Fibroblast of lung (primary cell): ENCODE results near the gene RNPEPL1. TPM values are rescaled to one million over a fixed set of nuclear protein-coding genes. Genes with fewer than 3 reads are reported as not detected.

Experiments used
- DNase-seq, 2 donors: peaks; one replicate each; pipeline versions ENCODE4 v3.0.0 to v3.0.0-alpha.2; 2010; ENCODE audit warnings: low read depth in 2 of 2
- H2AFZ ChIP-seq: 2 replicates; pipeline ENCODE4 v1.5.1; 2012; ENCODE audit warnings: low read length, control low read depth, inconsistent platforms
- H3K27ac ChIP-seq: 2 replicates; pipeline ENCODE4 v1.5.1; 2011; ENCODE audit warnings: low read length, control low read depth; ENCODE audit not compliant: insufficient read depth
- H3K27me3 ChIP-seq: 2 replicates; pipeline ENCODE4 v1.5.1; 2011; ENCODE audit warnings: mild to moderate bottlenecking, low read length; ENCODE audit not compliant: control insufficient read depth, insufficient read depth
- H3K36me3 ChIP-seq: 2 replicates; pipeline ENCODE4 v1.5.1; 2011; ENCODE audit warnings: low read length; ENCODE audit not compliant: control insufficient read depth, insufficient read depth
- H3K4me1 ChIP-seq: 2 replicates; pipeline ENCODE4 v1.5.1; 2011; ENCODE audit warnings: low read length; ENCODE audit not compliant: control insufficient read depth, insufficient read depth; ENCODE audit errors: extremely low read depth
- H3K4me2 ChIP-seq: 2 replicates; pipeline ENCODE4 v1.5.1; 2011; ENCODE audit warnings: low read length, control low read depth; ENCODE audit not compliant: insufficient read depth; ENCODE audit errors: extremely low read depth
- H3K4me3 ChIP-seq, 4 experiments: fragments of 200-600 bp in 1 of 4; sonication (generic) in 1 of 4; replicated peaks in 1 of 4; 2 replicates each; pipeline ENCODE4 v1.5.1; 2011 to 2016; ENCODE audit warnings: low read length in 4 of 4, low read depth in 3 of 4, mild to moderate bottlenecking in 3 of 4, control low read depth in 2 of 4, inconsistent platforms in 1 of 4, mixed read lengths in 1 of 4; ENCODE audit not compliant: insufficient read depth in 1 of 4; ENCODE audit errors: control extremely low read depth in 1 of 4
- H3K79me2 ChIP-seq: 2 replicates; pipeline ENCODE4 v1.5.1; 2012; ENCODE audit warnings: mild to moderate bottlenecking, low read length, inconsistent platforms; ENCODE audit not compliant: control insufficient read depth, insufficient read depth
- H3K9ac ChIP-seq: 2 replicates; pipeline ENCODE4 v1.5.1; 2011; ENCODE audit warnings: mild to moderate bottlenecking, low read length, control low read depth; ENCODE audit not compliant: insufficient read depth
- H3K9me3 ChIP-seq: 2 replicates; pipeline ENCODE4 v1.5.1; 2012; ENCODE audit warnings: low read depth, low read length; ENCODE audit not compliant: control insufficient read depth, insufficient read depth
- H4K20me1 ChIP-seq: 2 replicates; pipeline ENCODE4 v1.5.1; 2011; ENCODE audit warnings: low read length; ENCODE audit not compliant: control insufficient read depth, insufficient read depth; ENCODE audit errors: extremely low read depth
- EZH2 ChIP-seq: IDR thresholded peaks from 2 replicates; pipeline ENCODE4 v1.5.1; 2012; ENCODE audit warnings: low read length, control low read depth, mild to moderate bottlenecking; ENCODE audit errors: missing control alignments
- polyA plus RNA-seq, 2 donors: library from polyadenylated mRNA; depleted of rRNA in 1 of 2; stranded (reverse) in 1 of 2; unstranded in 1 of 2; fragments of >200 nt; gene quantifications; 2 replicates each; pipeline ENCODE4 v1.2.1, GENCODE V29; 2011 to 2012; ENCODE audit warnings: missing spikeins in 1 of 2
- total RNA-seq: library from RNA; depleted of rRNA; stranded (reverse); fragments of >200 nt; gene quantifications from 2 replicates; pipeline ENCODE4 v1.2.1, GENCODE V29; 2014
- TF ChIP-seq, protein P1 (sequence below), 2 donors: IDR thresholded peaks in 1 of 2; conservative IDR thresholded peaks in 1 of 2; 1 replicate in 1 of 2; 2 replicates in 1 of 2; pipeline ENCODE4 v1.5.1; 2011 to 2012; ENCODE audit warnings: low read length in 2 of 2, control low read depth in 1 of 2, inconsistent platforms in 1 of 2, low read depth in 1 of 2, mild to moderate bottlenecking in 1 of 2

RNPEPL1 gene
- total and polyA plus RNA-seq, 2 donors (not counting 1 experiment from before 2014, with no cell fraction given), result 7.9 to 20.6 TPM

DNA sequence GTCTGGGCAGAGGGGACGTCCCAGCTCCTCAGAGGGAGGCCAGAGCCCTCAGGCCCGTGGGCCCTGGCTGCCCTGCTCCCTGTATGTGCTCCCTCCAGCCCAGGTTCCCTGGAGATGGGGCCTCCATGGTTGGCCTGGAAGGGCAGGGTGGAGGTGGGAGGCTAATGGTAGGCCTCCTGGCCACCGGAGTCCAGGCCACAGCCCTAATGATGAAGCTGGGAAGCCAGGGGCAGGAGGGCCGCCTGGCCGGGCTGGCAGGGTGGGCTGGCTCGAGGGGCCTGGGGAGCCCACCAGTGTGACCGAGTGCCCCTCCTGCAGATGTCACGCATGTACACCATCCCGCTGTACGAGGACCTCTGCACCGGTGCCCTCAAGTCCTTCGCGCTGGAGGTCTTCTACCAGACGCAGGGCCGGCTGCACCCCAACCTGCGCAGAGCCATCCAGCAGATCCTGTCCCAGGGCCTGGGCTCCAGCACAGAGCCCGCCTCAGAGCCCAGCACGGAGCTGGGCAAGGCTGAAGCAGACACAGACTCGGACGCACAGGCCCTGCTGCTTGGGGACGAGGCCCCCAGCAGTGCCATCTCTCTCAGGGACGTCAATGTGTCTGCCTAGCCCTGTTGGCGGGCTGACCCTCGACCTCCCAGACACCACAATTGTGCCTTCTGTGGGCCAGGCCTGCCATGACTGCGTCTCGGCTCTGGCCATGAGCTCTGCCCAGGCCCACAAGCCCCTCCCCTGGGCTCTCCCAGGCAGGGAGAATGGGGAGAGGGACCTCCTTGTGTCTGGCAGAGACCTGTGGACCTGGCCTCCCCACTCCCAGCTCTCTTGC, 9.2 kb downstream of the RNPEPL1 start:
- Histone ChIP-seq H3K4me2 (no peak overlapping the region), H3K4me3 (no peak overlapping the region), H3K36me3 (peaks cover 5% of the 10 kb centered on the region), H3K27ac (no peak overlapping the region), H3K79me2 (peaks cover 11% of the 10 kb centered on the region), H3K9me3 (no peaks in the 10 kb centered on the region), H2AFZ (no peak overlapping the region), H4K20me1 (no peaks in the 10 kb centered on the region), H3K4me1 (peaks cover 6% of the 10 kb centered on the region), H3K27me3 (no peaks in the 10 kb centered on the region), H3K9ac (no peak overlapping the region)
- DNase-seq, result no peak
- no peak for TF ChIP-seq EZH2
- TF ChIP-seq, protein P1, sequence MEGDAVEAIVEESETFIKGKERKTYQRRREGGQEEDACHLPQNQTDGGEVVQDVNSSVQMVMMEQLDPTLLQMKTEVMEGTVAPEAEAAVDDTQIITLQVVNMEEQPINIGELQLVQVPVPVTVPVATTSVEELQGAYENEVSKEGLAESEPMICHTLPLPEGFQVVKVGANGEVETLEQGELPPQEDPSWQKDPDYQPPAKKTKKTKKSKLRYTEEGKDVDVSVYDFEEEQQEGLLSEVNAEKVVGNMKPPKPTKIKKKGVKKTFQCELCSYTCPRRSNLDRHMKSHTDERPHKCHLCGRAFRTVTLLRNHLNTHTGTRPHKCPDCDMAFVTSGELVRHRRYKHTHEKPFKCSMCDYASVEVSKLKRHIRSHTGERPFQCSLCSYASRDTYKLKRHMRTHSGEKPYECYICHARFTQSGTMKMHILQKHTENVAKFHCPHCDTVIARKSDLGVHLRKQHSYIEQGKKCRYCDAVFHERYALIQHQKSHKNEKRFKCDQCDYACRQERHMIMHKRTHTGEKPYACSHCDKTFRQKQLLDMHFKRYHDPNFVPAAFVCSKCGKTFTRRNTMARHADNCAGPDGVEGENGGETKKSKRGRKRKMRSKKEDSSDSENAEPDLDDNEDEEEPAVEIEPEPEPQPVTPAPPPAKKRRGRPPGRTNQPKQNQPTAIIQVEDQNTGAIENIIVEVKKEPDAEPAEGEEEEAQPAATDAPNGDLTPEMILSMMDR (conservative IDR thresholded peaks at IDR 0.05 in 1 of 2, IDR thresholded peaks at IDR 0.05 in 1 of 2; ENCODE audit: low read depth in 1 of 2, low read length in 2 of 2), result no peak

DNA sequence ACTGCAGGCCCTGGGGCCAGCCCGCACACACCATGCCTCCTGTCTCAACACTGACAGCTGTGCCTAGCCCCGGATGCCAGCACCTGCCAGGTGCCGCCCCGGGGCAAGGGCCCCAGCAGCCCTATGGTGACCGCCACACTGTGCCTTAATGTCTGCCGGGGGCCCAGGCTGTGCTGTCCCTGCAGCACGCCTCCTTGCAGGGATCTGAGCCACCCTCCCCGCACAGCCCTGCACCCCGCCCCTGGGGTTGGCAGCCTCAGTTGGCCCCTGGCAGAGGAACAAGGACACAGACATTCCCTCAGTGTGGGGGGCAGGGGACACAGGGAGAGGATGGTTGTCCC, 9.8 kb downstream of the RNPEPL1 start:
- Histone ChIP-seq H3K27ac (no peak overlapping the region), H3K4me1 (peaks cover 6% of the 10 kb centered on the region), H3K36me3 (peaks cover 5% of the 10 kb centered on the region), H3K79me2 (peaks cover 15% of the 10 kb centered on the region), H3K4me3 (no peak overlapping the region), H4K20me1 (no peaks in the 10 kb centered on the region), H2AFZ (no peak overlapping the region), H3K9me3 (no peaks in the 10 kb centered on the region), H3K27me3 (no peaks in the 10 kb centered on the region), H3K9ac (no peak overlapping the region), H3K4me2 (no peak overlapping the region)
- no peak for DNase-seq
- TF ChIP-seq, protein P1 (conservative IDR thresholded peaks at IDR 0.05 in 1 of 2, IDR thresholded peaks at IDR 0.05 in 1 of 2; ENCODE audit: low read depth in 1 of 2, low read length in 2 of 2), result no peak
- no peak for TF ChIP-seq EZH2

DNA sequence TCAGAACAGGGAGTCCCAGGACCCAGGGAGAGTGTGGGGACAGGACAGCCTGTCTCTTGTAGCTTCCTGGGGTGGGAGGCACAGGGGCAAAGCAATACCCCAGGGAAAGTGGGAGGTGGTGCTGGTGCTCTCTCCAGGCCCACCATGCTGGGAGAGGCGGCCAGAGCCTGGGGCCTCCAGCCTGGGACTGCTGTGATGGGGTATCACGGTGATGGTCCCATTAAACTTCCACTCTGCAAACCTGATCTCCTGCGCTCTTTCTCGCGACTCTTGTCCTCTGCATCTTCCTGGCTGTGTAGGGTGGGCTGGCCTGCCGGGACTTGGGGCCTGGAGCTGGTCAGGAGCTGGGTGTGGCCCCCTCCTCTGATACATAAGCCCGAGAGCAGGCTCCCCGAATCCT, 10.2 kb downstream of the RNPEPL1 start:
- TF ChIP-seq EZH2, result no peak
- TF ChIP-seq, protein P1 (conservative IDR thresholded peaks at IDR 0.05 in 1 of 2, IDR thresholded peaks at IDR 0.05 in 1 of 2; ENCODE audit: low read depth in 1 of 2, low read length in 2 of 2), result no peak
- no peak for DNase-seq
- Histone ChIP-seq H3K27me3 (no peaks in the 10 kb centered on the region), H3K4me3 (no peak overlapping the region), H3K27ac (no peak overlapping the region), H3K4me2 (no peak overlapping the region), H2AFZ (no peak overlapping the region), H3K79me2 (peaks cover 19% of the 10 kb centered on the region), H3K9ac (no peak overlapping the region), H4K20me1 (no peaks in the 10 kb centered on the region), H3K36me3 (peaks cover 5% of the 10 kb centered on the region), H3K9me3 (no peaks in the 10 kb centered on the region), H3K4me1 (peaks cover 6% of the 10 kb centered on the region)
